ENCODE data around the gene QPCTL.
A peak's percentile ranks its signal among the peaks of the same experiment; 100 is the strongest.
"Not testable (repeated sequence)": the region's sequence is repeated elsewhere in the genome, so short reads cannot be mapped to it uniquely, and the experiment has no call there.

QPCTL gene

DNA sequence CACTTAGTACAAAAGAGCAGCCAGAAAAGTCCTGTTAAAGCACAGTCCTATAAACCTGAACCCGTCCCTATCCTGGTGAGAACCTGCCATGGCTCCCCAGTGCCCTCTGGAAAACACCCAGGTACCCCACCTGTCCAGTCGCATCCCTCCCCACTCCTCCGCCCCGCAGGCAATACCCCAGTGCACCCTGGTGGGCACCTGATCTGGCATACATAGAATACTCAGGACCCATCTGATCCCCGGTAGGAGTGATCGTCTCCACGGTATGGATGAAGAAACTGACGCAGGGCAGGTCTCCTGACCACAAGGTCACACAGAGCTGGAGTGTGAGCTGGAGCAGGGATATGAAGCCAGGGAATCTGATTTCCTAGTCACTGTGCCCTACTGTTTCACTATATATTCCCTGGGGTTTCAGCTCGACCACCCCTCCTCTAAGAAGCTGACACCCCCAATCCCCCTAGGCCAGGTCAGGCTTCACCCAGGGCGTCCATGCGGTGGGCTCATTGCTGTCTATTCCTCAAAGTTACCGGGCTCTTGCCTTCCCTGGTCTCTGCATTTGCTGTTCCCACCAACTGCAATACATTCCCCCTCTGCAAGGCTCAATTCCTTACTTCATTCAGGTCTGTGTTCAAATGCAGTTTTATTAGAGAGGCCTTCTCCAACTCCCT, 25.7 kb downstream of the QPCTL start:
- DNase-seq = no peak

DNA sequence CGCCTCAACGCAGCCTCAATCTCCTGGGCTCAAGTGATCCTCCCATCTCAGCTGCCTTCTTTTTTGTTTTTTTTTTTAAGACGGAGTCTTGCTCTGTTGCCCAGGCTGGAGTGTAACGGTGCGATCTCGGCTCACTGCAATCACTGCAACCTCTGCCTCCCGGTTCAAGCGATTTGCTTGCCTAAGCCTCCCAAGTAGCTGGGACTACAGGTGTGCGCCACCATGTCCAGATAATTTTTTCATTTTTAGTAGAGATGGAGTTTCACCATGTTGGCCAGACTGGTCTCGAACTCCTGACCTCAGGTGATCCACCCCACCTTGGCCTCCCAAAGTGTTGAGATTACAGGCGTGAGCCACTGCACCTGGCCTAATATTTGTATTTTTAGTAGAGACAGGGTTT, 27.6 kb downstream of the QPCTL start:
- not testable (repeated sequence) for DNase-seq

DNA sequence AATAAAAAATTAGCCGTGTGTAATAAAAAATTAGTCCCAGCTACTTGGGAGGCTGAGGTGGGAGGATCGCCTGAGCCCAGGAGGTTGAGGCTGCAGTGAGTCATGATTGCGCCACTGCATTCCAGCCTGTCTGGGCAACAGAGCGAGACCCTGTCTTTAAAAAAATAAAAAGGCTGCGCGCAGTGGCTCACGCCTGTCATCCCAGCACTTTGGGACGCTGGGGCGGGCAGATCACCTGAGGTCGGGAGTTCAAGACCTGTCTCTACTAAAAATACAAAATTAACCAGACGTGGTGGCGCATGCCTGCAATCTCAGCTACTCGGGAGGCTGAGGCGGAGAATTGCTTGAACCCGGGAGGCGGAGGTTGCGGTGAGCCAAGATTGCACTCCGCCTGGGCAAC, 36.2 kb downstream of the QPCTL start:
- DNase-seq = not testable (repeated sequence)

DNA sequence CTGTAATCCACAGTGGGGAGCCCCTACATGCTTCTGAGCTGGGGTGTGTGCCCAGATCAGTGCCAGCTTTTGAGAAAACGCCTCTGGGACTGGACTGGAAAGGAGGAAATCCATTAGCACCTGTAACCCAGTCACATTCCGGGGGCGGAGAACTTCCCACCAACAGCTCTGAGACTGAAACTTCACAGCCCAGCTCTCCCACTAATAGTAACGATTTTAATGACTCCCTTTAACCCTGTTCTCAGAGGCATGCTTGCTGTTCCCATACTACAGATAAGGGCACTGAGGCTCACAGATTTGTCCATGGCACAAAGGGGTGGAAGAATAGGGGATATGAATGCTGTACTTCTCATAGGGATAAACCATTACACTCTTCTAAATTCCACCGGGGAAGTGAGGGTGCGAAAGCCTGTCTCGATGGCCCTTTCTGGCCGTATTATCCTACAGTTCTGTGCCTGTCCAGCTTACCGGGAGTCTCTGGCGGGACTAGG, 37.4 kb downstream of the QPCTL start:
- no peak for DNase-seq

DNA sequence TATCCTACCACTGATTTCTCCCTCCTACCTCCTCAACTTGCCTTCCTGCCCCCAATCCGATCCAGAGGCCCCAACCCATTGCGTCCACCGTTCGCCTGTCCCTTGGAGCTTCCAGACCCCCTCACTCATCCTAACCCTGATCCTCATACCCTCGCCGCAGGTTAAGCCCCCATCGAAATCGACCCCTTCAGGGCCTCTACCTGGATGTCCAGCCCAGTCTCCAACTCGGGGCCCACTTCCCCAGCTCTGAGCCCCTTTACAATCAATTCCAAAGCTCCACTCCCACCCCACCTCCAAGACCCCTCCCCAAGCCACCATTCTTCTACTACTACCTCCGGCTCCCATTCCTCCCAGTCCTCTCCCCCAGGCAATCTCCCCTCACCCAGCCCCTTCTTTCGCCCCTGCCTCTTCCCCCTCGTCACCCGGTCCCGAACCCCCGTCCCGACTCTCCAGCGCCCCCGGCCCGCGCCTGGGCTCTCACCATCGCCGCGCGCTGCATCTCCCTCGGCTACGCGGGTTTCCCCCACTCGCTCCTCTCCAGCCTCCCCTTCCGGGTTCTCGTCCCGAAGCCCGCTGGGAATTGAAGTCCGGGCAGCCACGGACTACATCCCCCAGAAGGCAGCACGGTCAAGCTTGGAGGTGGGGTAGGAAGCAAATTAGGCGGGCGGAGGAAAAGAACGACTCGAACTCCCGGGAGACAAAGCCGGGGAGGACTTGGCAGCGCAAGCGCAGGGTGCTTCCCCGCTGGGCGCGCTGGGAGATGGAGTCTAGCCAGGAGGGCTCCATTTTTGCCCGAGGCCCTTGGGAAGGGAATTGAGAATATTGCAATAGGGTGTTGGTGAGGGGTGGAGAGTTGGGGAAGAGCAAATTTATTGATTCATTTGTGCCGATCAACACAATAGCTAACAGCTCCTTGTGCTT, 38.2 kb downstream of the QPCTL start, which contains the start of gene FBXO46:
Gene FBXO46, minus strand, starts transcription at position 529 of the 921 bp plus-strand sequence. CDS start 17,401 bp downstream, outside the sequence.
- DNase-seq = peak; percentile 100

DNA sequence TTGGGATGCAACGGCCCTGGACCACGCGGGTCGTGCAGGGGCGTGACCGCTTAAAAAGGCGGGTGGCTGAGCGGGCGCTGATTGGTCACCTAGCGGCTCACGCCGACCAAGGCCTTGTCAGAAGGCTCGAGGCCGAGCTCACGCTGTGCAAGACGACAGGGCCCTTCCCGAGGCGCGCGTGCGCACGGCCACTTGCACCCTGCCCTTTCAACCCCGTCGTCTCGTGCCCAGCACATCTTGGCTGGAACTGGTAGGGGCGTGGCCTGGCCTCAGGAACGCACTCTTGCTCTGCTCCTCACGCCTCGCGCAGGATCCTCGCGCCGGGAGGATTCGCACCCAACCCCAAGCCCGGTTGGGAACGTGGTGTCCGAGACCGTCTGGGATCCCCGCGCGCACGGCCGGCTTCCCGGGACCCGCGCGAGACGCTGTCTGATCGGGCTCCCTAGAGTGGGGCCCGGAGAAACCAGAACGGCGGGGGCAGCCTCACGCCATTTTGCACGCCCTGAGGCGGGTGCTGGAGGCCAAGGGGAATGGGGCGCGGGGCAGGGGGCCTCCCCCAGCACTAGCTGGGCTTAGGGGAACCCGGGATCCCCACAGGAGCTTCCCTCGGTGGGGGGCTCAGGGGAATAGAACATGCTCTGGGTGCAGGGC, 40.8 kb downstream of the QPCTL start, which contains the start of gene MEIOSIN:
Gene MEIOSIN, plus strand, starts transcription at position 280 of the 651 bp plus-strand sequence. CDS start 1,938 bp downstream, outside the sequence.
- no peak for DNase-seq

DNA sequence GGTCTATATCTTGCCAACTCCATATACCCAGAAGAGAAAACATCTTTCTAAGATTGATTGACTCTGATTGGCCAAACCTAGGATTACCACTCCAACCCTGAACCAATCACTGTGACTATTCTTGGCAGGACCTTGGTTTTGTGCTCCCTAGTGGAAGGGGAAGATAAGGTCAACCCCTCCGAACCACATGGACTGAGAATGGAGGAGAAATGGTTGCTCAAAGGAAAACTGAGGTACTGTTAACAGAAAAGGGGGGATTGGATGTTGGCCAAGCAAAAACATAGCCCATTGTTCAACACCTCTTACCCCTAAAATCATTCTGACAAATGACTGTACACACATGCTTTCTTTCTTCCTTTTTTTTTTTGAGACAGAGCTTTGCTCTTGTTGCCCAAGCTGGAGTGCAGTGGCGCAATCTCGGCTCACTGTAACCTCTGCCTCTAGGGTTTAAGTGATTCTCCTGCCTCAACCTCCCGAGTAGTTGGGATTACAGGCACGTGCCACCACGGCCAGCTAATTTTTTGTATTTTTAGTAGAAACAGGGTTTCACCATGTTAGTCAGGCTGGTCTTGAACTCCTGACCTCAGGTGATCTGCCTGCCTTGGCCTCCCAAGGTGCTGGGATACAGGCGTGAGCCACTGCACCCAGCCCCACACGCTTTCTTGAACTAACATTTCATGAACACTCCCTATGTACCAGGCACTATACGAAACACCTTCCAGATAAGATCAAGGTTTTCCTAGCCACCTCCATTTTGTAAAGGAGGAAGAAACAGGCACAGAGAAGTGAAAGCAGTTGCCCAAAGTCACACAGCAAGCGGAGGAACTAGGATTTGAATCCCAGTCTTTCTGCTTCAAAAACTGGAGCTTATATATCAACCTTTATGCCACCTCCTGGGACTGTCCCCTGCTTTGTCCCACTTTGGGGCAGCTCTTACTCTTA, 47.3 kb downstream of the QPCTL start:
- DNase-seq = no peak

DNA sequence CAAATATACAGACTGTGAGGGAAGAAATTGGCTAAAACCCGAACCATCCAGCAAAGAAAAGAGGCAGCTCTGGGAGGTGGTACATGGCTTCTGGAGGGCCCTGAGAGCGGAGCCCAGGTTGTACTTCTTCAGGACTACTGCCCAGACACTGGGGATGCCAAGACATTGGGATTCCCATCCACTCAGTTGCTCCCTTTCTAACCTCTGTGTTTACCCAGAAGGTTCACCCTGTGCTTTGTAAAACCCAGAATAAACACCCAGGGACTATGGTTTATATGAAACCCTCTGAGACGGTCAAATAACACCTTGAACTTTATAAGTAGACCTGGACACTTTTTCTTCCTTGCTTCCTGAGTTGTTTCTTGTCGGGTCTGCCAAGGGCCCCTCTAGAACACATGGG, 50.5 kb downstream of the QPCTL start:
- no peak for DNase-seq

DNA sequence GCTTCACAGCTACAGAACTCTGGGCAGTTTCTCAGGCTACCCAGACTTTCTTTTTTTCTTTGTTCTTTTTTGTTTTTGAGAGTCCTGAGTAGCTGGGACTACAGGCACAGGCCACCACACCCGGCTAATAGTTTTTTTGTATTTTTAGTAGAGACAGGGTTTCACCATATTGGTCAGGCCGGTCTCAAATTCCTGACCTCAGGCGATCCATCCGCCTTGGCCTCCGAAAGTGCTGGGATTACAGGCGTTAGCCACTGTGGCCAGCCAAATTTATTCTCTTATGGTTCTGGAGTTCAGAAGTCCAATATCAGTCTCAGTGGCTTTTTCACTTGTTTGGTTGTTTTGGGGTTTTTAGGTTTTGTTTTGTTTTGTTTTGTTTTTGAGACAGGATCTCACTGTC, 53.1 kb downstream of the QPCTL start:
- no peak for DNase-seq

DNA sequence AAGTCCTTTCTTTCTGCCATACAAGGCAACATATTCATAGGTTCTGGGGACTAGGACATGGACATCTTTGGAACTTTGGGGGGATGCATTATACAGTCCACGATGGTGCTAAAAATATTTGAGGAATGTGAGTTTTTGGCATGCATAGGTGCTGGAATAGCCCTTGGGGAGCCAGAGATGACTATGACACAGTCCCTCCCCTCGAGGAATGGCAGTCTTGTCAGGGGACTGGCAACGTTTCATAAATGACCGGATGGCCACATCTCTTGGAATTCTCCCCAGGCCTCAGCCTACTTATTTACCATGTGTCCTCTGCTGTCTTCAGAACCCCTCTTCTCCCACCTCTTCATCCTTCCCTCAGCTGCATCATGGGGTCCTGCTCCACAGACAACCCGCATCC, 54.4 kb downstream of the QPCTL start:
- no peak for DNase-seq

DNA sequence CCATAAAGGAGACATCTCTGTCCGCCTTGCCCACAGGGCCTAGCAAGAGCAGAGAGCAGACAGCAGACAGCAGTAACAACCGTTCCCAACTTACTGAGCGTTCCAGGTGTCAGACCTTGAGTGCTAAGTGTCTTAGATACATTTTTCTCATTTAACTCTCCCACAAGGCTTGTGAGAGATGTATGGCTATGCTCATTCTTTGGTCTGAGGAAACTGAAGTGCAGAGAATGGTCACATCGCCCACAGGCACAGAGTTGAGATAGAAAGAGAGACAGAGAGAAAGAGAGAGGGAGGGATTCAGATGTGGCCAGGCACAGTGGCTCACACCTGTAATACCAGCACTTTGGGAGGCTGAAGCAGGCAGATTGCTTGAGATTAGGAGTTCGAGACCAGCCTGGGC, 55.0 kb downstream of the QPCTL start:
- DNase-seq = no peak

DNA sequence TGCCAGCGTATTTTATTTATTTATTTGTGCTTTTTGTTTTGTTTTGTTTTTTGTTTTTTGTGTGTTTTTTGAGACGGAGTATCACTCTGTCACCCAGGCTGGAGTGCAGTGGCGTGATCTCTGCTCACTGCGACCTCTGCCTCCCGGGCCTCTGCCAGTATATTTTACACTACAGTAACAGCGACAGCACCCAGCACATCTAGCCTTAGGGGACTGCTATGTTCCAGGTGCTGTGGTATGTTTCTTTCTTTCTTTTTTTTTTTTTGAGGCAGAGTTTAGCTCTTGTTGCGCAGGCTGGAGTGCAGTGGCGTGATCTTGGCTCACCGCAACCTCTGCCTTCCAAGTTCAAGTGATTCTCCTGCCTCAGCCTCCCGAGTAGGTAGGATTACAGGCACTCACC, 59.0 kb downstream of the QPCTL start:
- DNase-seq = not testable (repeated sequence)

DNA sequence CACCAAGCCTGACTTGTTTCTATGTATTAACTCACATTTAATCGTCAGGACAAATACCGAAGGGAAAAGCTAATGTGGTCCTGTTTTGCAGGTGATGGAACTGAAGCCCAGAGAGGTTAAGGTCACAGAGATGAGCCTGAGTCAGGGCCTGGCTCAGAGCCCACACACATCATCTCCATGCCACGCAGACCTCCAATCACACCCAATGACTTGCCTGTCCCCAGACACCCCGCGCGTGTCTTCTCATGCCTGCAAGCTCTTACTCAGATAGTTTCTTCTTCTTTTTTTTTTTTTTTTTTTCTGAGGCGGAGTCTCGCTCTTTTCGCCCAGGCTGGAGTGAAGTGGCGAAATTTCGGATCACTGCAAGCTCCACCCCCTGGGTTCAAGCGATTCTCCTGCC, 60.2 kb downstream of the QPCTL start:
- no peak for DNase-seq

DNA sequence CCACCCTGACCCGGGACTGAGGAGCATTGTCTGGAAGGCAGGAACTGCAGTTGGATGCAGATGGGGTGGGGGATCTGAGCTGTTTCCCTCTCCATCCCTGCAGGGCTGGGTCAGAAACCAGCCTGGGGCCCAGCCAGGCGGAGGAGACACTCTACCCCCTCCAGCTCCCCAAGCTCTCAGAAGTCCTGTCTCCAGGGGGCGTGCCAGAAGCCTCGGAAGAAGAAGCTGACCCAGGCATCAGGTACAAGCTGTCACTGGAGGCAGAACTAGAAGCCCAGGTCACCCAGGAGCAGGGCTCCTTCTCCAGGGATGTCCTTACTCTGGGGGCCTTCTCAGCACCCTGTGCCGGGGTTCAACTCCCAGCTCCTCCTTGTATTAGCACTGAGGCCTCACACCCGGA, 61.1 kb downstream of the QPCTL start:
- no peak for DNase-seq
